AG08395 (cell line): Measurements from ENCODE around the gene ZDHHC5.

ENCODE experiments used
- DNase-seq: peaks from one replicate; pipeline ENCODE4 v3.0.0; 2012; ENCODE audit warnings: mixed read lengths, low spot score

The ZDHHC5 gene, protein sequence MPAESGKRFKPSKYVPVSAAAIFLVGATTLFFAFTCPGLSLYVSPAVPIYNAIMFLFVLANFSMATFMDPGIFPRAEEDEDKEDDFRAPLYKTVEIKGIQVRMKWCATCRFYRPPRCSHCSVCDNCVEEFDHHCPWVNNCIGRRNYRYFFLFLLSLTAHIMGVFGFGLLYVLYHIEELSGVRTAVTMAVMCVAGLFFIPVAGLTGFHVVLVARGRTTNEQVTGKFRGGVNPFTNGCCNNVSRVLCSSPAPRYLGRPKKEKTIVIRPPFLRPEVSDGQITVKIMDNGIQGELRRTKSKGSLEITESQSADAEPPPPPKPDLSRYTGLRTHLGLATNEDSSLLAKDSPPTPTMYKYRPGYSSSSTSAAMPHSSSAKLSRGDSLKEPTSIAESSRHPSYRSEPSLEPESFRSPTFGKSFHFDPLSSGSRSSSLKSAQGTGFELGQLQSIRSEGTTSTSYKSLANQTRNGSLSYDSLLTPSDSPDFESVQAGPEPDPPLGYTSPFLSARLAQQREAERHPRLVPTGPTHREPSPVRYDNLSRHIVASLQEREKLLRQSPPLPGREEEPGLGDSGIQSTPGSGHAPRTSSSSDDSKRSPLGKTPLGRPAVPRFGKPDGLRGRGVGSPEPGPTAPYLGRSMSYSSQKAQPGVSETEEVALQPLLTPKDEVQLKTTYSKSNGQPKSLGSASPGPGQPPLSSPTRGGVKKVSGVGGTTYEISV

DNA sequence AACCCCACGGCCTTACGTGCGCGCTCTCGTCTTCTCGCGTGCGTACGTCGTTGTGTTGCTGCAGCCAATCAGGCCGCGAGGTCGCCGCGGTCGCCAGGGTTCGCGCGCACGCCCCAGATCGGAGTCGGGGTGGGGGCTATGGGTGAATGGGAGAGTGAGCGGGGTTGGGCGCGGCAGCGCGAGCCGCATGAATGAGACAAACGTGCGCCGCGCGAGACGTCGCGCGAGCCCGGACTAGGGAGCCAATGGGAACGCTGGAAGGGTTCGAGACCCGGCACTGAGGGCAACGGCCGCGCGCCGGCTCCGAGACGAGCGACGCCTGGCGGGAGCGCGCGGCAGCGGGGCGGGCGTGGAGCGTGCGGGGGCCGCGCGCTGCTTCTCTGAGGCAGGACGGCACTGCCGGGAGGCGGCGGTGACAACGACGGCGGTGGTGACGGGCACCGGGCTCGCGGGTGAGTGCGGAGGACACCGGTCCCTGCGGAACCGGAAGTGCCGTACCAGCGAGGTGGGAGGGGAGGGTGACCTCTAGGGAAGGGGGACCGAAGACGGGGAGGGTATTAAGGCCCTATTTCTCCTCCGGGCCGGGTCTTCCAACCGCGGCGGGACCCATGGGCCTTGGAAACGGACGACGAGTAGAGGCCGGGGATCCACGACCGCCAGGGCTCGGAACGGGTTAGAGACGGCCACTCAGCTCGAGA is at the start of gene ZDHHC5:
Gene ZDHHC5, plus strand, starts transcription at position 379 of the 698 bp plus-strand sequence. CDS start 4,977 bp downstream, outside the sequence.
- peak; percentile 99 for DNase-seq

DNA sequence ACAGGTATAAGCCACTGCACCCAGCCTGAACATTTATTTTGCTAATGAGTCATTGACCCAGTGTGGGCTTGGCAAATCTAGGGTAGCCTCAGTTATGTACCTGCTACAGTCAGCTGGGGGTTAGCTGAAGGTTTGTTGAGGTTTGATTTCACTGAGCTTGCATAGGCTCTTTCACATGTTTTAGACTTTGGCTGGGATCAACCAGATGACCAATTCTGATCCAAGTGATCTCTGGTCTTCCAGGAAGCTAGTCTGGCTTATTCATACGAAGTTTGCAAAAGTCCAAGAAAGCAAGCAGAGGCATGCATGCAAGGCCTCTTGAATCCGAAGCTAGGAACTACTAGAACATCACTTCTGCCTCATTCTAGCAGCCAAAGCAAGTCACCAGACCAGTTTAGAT is 49.5 kb upstream of the ZDHHC5 start:
- no peak for DNase-seq

DNA sequence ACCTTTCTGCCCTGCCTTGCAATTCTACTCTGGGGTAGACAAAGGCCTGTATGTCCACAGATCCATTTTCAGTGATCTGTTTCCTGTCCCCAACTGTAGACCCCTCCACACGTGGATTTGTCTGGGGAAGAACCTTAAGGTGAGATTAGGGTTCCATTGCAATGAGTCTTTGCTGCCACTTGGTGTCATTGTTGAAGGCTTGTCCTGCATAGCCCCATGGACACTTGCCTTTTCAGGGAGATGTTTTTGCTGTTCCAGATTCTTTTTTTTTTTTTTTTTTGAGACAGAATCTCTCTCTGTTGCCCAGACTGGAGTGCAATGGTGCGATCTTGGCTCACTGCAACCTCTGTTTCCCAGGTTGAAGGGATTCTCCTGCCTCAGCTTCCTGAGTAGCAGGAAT is 48.6 kb upstream of the ZDHHC5 start:
- no peak for DNase-seq

DNA sequence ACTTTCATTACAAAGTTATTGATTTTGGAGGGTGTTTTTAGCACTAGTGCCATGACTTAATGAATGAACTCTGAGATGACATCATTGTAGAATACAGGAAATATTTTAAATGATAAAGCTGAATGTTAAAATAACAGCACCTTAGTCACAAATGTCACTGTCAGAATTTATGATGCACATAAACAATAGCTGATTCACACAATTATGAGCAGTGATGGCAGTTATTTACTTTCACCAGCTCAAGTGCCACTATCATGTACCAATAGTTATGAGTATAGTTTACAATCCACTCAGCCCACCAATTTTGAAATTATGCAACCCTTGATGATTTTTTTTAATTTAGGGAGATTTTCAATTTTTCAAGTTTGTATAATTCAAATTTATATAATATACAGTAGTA is 47.4 kb upstream of the ZDHHC5 start:
- DNase-seq = no peak

DNA sequence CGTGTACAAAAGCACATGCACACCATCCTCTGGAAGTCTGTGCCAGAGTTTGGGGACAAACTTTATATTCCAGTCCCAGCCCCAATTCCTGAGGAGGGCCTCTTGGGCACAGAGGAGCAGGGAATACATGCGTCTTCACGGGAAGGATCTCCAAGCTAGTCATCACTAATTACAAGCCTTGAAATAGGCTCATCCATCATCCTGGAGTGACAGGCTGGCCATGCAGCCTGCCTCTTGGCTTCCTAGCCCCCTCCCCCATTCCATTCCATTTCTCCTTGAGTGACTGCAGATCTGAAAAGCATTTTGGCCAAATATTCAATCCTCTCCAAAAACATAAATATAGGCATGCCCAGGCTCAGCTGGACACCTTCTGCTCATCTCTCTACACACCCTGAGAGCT is 45.7 kb upstream of the ZDHHC5 start:
- DNase-seq = no peak

DNA sequence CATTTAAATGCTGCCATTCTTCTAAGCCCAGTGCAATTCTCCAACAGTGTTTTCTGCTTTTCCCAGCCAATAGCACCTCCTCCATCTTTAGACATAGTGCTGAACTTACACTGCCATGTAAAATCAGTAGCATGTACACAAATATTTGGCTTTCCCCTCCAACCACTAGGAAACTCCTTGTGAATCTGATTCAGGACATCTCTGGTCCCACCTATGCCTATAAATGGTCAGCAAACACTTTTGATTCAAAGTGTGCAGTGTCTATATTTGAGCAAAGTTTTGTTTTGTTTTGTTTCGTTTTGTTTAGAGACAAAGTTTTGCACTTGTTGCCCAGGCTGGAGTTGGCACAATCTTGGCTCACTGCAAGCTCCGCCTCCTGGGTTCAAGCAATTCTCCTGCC is 43.0 kb upstream of the ZDHHC5 start:
- DNase-seq = no peak

DNA sequence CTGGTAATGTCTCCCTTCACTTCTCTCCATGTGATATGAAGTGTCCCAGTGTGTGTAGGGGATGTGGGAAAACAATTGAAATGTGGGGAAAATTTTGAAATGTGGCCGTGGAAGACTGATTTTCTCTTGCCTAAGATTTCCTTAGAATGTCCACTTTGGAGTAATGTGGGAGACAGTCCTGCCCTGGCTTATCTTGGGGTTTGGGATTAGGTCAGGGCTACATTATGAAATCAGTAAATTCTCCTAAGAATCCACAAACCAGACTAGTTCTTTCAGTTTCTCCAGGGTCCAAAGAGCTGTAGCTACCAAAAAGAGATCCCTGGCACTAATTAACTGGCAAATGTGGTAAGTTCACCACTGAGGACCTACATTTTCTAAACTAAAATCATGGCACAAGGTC is 41.0 kb upstream of the ZDHHC5 start:
- DNase-seq = no peak

DNA sequence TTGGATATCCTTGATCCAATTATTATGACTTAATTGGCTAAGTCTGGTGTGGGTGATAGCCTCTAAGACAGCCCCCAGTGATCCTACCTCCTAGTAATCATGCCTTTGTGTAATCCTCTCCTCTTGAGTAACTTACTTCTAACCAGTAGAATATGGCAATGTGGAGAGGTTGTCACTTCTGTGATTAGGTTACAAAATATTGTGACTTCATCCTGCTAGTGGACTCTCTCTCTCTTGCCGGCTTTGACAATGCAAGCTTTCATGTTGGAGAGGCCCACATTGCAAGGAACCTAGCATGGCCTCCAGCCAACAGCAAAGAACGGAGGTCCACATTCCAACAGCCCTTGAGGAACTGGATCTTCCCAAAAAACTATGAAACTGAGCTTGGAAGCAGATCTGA is 37.7 kb upstream of the ZDHHC5 start:
- DNase-seq = no peak

DNA sequence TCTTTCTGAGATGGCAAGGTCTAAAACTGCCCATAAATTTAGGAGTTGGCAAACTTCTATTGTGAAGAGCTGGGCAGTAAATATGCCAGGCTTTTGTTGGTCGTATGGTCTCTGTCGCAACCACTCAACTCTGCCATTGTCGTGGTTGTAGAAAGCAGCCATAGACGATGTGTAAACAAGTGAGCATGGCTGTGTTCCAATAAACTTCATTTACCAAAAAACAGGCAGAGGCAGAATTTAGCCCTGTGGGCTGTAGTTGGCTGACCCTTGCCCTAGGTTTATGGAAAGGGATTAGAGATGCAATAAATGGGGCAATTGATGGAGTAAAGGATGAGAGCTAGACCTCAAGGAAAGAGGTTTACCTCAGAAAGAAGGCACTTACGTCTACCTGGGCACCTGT is 35.8 kb upstream of the ZDHHC5 start:
- DNase-seq = no peak

DNA sequence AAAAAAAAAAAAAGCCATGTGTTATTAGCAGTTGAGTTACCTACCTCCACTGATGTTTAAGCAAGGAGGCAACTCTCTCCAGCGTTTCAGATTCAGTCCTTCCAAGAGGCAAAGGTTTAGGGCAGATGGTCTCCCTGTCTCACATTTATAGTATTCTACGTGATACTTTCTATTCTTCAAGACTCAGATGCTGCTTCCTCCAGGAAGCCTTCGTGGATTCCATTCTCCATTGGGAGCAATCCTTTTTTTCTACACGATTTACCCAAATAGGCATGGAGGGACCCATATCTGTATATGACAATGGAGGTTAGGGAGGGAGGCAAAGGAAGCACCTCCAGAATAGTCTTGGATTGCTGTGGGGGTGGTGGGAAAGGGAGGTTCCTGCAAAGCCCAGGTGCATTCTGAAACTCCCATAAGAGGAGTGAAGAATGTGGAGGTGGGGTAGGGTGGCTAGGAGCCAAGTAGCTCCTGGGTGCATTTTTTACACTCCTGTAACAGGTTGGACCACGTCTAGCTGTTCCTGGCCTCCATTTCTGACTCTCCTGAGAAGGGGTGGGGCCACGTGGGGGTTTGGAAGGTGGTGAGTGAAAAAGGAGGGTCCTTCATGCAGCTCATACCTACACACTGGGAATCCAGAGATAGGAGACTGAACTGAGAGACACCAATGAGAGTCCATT is 34.4 kb upstream of the ZDHHC5 start:
- no peak for DNase-seq

DNA sequence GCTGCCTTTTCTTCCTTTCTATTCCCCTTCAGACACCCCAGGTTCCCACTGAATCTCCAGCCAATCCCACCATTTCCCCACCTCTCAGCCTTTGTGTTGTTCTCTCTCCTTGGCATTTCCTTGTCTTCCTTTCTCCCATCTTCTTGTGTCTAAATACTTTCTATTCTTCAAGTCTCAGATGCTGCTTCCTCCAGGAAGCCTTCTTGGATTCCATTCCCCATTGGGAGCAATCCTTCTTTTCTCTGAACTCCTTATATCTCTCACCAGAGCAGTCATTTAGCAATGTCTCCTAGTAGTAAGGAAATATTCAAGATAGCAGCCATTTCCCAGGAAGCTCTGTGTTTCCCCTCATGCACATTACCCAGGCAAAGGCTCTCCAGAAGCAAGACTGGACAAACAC is 33.6 kb upstream of the ZDHHC5 start:
- DNase-seq = no peak

DNA sequence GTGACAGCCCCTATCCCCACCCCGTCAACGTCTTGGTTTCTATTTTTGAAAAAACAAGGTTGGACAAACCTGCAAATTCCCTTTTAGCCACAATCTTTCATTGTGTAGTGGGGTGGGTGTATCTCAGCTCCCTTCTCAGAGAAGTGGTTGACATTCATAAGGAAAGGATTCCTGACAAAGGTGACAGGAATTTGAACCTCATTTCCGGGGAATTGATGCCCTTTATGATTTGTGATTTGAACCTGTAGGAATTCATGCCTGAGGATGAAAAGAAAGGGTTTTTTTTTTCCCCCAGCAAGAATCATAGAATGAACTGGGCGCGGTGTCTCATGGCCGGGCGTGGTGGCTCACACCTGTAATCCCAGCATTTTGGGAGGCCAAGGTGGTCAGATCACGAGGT is 32.7 kb upstream of the ZDHHC5 start:
- no peak for DNase-seq

DNA sequence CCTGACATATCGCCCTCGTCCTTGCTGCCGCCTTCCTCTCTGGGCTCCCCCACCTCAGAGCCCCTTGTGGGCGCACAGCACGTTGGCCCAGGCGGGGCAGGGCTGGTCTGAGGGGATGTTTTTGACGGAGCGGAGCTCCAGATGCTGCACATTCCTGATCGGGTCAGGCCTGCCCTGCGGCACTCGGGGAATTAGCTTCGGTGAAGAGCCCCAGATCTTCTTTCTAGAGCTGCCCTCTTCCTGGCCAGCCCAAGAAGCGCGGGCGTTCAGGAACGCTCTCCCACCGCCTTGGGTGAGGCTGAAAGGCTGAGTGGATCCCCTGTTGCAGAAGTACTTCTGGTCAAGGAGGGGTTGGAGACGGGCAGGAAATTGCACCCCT is 30.3 kb upstream of the ZDHHC5 start:
- peak; percentile 38 for DNase-seq

DNA sequence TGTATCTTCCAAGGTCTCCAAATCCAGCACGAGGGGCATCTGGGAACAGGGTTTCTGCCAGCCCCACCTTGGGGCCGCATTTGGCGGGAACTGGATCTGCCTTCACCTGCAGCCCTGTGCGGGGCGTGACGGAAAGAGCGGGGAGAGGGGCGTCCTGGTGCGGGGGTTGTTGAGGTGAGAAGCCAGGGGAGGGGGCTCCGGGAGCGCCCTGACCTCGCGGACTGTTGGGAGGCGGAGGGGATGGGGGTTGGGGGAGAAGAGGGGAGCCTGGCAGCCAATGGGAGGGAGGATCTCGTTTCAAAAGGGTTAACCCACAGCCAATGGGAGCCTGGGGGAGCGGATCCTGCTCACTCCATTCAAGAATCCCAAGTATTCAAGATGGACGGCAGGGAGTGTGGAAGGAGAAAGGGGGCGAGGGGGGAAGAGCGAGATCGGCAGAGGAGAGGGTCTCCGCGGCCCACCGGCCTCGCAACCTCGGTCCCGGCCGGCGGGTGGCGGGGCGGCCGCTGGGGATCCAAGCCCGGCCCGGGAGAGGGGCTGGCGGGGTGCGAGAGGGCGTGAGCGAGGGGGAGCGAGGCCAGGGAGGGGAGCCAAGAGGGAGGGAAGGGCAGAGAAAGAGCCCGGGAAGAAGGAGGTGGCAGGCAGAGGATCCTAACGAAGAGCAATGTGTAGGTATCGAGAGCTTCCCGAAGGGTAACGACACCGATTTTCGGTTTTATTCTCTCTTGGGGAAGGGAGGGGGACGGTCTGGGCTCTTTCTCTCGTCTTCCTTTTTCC is 29.7 kb upstream of the ZDHHC5 start:
- DNase-seq = peak; percentile 98

DNA sequence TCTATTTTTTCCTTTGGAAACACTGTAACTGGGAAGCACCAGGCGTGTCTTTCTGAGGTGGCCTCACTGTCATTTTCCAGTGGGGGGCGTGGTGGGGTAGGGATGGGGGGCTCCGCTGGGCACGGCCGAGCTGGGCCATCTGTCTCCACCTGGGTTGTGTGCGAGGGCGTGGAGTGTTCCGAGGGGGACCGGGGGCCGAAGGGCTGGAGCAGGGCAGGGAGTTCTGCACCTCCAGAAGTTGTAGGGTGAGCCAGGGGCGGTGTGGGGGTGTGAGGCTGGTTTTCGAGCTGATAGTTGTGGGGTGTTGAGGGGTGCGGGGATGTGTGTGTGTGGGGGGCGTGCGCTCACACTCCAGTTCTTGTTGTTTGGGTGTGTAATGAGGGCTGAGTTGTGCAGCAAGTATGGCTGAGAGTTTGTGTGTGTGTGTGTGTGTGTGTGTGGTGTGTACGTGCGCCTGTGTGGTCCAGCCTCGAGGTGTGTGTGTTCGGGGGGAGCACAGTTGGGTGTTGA is 29.0 kb upstream of the ZDHHC5 start:
- no peak for DNase-seq

DNA sequence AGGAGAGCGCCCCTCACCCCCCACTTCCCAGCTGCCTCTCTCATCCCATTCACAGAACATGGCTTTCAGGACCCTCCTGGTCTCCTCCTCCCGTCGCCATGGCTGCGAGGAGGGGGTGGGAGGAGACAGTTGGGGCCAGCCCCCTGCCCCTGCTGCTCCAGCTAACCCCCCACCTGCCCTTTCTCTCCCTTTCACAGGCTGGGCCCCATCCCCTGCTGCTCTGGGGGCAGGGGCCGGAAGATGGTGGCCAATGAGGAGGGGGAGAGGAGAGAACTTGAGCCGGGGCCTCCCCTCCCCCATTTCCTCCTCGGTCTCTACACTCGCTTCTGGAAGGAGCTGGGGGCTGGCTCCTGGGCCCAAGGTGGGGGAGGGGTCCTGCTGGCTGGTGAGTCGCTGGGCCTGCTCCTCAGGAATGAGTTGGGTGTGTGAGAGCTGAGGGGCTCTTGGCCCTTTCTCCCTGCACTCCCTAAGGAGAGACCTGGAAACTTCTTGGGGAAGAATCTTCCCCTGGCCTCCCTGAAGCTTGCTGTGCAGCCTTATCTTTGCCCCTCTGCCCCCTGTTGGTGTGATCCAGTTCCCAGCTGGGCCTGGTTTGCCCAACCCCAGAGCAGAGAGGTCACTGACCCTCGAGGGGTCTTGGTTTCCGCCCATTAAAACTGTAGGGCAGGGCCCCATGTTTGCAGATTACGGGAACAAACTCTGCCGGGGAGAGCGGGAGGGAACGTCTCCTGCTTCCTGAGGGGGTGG is 28.4 kb upstream of the ZDHHC5 start:
- no peak for DNase-seq

DNA sequence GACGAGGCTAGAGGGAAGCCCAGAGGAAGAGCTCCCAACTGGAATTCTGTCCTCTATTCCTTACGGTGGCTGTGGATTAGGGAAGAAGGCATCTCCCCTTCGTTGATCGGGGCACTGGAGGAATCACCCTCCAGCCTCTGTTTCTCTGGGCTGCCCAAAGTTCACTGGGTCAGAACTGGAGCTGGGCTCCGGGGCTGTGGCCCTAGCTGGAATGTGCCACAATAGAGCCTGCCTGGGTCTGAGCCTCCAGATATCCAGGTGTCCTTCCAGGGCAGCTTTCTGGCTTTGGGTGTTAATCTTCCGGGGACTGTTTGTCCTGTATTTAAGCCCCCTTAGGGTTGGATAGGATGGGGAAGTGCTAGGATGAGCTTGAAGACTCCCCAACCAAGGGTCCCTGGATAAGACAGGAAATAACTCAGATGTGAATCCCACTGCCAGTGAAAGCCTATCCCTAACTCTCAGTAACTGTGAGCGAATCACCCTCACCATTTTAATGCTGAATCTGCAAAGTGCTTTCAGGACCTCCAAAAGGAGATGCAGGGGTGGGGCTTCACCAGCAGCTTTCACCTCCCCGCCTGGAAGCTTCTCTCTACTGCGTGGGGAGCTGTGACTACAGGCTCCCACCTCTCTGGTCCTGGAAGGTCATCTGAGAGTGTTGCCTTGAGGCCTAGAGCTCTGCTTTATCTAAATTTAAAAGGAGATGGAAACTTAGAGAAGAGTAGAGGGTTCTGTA is 27.7 kb upstream of the ZDHHC5 start:
- no peak for DNase-seq

DNA sequence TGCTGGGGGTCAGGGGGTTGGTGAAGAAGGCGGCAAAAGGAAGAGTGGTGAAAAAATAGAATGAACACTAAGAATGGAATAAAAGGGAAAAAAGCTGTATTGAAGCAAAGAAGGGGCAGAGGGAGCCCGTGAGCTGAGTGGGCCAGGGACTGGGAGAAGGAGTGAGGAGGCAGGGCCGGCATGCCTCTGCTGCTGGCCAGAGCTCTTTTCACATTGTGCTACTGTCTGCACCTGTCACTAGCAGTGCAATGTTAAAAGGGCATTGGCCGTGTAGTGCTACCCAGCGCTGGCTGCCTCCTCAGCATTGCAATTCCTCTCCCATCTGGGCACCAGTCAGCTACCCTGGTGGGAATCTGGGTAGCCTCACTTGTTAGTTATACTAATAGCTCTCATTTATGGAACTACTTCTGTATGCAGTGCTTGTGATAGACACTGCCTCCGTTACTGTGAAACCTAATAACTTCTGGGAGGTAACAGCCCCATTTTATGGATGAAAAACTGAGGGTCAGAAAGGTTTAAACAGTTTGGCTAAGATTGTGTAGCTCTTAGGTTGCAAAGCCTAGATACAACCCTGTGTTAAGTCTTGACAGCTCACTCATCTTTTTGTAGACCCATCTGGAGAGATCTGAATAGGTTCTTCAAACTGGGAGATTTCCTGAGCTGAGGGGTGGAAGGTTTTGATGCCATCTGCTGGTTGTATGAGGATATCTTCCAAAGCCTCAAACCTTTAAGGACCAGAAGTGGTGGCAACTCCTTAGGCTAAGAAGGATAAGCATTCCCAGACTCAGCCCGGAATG is 26.7 kb upstream of the ZDHHC5 start:
- DNase-seq = peak; percentile 72

DNA sequence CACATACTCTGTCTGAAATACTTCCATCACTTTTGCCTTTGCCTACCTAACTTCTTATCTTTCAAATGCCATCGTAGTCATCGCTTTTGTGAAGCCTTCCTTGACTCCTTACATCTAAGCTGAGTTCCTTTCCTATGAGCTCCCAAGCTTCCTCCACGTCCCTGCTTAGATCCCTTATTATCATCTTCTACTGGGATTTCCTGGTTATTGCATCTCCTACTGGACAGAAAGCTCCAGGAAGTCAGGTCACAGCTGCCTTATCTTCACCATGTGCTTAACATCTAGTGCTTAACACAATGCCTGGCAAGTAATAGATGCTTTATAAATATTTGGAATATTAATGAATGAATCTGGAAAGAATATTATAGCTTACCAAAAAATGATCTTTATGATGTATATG is 24.1 kb upstream of the ZDHHC5 start:
- DNase-seq = no peak
